Stimulated activated CD4-positive, alpha-beta T cell treated with anti-CD3 and anti-CD28 coated beads, Interleukin-4, amount 100 ng/mL, for 1 hour (primary cell): Measurements from ENCODE around the gene TRMT2B.
"Not testable (repeated sequence)": the region's sequence is repeated elsewhere in the genome, so short reads cannot be mapped to it uniquely, and the experiment has no call there.

ENCODE experiments used
- DNase-seq: peaks from one replicate; pipeline ENCODE4 v3.0.0-alpha.2; 2020

The TRMT2B gene

DNA sequence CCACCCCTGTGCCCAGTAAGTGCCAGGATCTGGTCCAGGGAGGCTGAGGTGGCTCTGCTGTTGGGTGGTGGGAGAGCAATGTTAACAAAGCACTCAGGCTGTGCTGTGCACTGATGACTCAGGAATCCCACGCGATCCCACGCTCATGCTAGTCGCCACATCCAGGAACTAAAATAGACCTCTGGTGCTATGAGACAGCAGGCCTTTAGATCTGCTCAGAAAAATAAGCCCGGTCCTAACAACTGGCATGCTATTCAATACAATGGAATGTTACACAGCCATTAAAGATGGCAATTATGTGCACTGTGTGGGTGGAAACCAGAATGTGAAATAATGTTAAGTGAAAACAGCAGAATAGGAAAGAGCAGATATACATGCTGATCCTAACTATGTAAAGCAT lies 56.4 kb downstream of the TRMT2B start:
- DNase-seq = peak; percentile 9

DNA sequence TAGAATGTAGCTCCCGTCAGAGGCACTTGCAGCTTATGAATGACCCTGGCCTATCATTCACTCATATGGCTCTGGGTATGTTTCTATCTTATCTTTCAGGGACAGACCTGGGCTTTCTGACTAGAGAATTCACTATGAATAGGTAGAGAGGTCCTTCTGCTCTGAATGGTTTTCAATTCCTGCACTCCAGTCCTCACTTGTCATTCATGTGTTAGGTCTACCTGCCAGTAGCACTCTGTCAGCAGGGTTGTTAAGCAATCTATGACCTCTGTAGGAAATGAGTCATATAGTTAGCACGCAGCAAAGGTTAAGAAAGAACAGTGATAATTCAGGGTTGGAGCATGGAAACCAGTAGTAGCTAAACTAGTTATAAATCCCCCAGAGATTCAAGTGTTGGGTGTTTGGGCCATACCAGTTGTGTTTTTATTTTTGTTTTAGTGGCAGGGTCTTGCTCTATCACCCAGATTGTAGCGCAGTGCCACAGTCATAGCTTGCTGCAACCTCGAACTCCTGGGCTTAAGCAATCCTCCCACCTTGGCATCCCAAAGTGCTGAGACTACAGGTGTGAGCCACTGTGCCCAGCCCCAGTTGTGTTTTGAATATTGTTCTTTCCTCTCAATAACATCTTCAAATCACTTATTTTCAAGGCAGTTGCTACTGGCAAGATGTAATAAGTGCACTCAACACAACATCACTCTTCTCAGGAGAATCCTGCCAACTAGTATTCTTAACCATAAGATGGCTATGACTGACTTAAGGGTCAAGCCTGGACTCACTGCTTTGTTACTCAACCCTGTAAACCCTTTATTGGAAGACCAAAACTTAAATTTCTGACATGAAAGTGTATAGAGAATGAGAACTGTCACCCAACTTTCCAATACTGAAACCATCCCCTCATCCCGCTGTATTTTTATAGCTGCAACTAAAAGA lies 57.3 kb downstream of the TRMT2B start:
- DNase-seq = no peak

DNA sequence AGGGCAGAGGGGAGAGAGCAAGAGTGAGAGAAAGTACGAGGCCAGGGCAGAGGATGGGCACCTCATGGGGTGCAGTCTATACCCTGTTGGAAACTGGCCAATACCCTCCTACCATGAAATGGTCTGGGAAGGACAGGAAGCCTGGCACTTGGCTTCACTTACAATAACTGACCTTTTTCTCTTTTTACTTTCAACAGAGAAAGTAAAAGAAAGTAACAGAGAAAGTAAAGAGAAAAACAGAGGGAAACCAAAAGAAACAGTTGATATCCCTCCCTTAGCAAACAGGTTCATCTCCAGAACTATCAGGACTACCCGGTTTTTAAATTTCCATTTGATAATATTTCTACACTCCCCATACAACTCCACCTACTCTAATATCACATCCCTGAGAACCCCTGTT lies 61.8 kb downstream of the TRMT2B start:
- DNase-seq = no peak

DNA sequence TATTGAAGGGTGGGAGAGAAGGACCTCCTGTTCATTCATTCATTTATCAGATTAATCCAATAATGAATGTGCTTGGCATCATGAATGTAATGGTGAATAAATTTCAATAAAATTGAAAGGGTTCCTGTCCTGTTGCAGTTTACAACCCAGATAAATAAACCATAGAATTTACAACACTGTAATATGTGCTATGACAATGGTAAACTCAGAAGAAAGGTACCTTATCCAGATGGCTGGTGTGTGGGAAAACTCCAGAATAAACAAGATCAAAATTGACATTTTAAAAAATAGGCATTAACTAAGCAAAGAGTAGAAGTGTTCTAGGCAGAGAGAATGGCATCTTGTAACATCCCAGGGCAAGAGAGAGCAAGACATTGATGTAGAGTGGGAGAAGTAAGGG lies 67.1 kb downstream of the TRMT2B start:
- no peak for DNase-seq

DNA sequence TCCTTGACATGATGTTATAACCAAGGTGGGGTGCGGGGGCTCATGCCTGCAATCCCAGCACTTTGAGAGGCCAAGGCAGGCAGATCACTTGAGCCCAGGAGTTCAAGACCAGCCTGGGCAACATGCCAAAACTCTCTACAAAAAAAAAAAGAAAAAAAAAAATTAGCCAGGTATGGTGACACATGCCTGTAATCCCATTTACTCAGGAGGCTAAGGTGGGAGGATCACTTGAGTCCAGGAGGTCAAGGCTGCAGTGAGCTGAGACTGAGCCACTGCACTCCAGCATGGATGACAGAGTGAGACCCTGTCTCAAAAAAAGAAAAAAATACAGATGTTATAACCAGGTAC lies 70.4 kb downstream of the TRMT2B start:
- not testable (repeated sequence) for DNase-seq

DNA sequence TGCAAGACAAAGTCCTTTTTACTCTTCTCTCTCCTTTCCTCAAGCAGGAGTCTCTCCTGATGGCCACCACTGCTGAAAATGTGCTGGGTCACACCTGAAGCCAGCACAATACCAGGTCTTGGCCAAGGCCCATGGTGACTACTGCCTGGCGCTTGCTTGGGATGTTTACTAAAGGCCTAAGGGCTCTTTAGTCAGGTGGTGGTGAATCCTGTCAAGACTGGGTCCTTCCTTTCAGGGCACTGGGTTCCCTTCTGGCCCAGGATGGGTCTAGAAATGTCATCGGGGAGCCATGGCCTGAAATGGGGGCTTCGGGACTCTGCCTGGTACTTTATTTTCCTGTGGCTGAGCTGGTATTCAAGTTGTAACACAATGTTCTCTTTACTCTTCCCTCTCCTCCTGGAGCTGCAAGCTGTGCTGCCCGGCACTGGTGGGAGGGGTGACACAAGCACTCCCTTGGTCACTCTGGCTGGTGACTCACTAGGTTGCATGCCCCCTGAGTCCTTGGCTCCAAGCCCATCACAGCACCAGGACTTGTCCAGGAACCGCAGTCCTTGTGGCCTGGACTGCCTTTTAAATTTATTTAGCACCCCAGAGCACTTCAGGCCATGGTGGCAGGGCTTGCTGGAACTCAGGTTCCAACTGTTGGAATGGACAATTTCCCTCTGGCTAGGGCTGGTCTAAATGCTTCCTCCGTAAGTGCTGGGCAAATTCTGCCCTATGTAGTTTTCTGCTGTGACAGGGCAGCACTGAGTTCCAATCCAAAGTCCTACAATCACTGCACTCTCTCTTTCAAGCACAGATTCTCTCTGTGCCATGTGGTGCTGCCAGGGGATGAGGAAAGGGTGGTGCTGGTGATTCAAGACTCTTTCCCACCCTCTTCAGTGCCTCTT lies 71.1 kb downstream of the TRMT2B start:
- no peak for DNase-seq

DNA sequence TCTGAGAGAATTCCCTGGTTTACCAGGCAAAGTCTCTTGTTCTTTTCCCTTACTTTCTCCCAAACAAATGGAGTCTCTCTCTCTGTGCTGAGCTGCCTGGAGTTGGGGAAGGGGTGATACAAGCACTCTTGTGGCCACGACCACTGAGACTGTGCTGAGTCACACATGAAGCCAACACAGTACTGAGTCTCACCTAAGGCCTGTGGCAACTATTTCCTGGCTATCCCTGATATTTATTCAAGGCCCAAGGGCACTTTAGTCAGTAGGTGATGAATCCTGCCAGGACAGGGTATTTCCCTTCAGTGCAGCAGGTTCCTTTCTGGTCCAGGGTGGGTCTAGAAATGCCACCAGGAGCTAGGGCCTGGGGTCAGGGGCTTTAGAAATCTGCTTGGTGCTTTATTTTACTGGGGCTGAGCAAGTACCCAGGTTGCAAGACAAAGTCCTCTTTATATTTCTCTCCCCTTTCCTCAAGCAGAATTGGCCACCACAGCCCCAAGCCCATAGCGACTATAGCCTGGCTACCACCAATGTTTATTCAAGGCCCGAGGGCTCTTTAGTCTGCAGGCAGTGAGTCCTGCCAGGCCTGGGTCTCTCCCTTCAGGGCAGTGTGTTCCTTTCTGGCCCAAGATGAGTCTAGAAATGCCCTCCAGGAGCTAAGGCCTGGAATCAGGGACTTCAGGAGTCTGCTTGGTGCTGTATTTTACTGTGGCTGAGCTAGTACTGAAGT lies 71.9 kb downstream of the TRMT2B start:
- no peak for DNase-seq

DNA sequence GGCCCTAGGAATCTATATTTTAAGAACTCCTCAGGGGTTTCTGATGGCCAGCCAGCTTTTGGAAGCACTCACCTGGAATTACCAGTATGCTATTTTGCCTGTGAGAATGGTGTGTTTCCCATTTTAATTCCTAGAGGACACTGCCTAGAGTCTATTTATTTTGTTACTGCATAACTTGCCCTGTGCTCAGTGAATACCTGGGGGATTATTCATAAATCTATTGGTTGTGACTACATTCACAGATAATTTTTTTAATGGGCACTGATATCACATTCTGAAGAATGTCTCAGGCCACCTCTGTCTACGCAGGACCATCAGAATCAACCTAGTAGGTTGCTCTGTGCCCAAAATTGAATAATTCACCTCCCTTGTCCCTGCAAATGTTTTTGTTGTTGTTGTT lies 75.7 kb downstream of the TRMT2B start:
- DNase-seq = no peak

DNA sequence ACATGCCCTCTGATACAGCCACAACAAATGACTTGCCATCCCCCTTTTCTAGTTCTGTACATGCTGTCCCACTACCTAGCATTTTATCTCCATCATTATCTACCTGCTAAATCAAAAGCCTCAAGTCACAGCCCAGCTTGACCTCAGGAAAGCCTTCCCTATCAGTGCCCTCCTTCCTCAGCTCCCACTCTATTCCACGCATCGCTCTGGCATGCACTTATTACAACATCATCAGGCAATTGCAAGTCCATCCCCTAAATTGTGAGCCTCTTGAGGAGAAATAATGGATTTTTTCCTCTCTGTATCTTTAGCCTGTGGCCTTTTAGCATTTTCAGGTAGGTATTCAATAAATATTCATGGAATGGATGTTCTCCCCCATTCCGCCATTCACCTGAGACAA lies 76.7 kb downstream of the TRMT2B start:
- DNase-seq = no peak

DNA sequence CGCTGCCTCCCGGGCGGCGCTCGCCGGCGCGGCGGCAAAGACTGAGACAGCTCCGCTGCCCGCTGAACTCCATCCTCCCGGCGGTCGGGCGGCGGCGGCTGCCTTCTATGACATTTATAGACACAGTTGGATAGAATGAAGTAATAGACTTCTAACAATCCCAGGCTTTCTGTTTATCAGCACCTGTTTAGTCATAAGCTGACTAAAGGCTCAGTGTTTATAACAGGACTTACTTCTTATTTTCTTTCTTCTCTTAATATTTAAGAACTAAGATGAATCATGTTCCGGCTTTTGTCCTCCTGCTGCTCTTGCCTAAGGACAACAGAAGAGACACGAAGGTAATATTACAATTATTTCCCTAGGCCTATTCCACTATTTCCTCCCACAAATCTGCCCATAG lies 78.5 kb downstream of the TRMT2B start:
- no peak for DNase-seq

DNA sequence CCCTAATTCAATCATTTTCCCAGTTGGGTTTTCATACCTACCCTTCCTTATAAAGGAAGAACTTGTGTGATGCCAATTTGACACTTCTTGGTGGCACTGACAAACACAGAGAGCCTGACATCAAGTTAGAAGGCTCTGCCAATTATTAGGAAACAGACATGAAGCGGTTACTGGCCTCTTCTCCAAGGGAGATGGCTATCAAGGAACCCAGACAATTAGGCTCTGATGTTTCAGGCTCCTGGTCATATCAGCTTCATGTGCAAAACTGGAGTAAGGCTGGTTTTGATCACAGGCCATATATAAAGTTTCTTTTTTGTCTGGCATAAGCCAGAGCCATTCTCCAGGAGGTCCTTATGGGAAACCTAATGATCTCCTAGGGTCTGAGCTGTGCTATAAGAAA lies 82.0 kb downstream of the TRMT2B start:
- DNase-seq = no peak

DNA sequence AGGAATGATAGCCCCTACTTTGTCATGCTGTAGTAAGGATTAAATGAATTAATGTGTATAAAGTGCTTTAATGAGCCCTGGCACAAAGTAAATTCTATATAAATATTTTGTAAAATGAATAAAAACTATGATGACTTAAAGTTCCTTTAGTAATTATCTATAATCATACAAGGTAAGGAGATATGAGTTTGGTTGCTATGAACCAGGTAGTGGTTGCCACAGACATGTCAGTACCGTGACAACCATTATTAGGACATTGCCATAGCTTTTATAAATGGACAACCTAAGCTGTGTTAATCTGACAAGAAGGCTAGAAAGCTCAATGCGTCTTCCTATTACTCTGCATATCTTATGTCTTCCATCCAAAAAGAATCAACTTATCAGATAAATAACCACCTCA lies 82.5 kb downstream of the TRMT2B start, which contains the start of gene ARL13A:
Gene ARL13A, plus strand, starts transcription at position 301 of the 400 bp plus-strand sequence. CDS start 3,982 bp downstream, outside the sequence.
- DNase-seq = no peak

DNA sequence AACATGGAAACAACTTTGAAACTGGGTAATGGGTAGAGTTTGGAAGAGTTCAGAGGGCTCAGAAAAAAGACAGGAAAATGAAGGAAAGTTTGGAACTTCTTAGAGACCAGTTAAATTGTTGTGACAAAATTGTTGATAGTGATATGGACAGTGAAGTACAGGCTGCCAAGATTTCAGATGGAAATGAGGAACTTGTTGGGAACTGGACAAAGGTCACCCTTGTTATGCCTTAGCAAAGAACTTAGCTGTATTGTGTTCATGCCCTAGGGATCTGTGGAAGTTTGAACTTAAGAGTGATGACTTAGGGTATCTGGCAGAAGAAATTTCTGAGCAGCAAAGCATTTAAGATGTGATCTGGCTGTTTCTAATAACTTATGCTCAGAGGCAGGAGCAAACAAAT lies 87.5 kb downstream of the TRMT2B start:
- no peak for DNase-seq

DNA sequence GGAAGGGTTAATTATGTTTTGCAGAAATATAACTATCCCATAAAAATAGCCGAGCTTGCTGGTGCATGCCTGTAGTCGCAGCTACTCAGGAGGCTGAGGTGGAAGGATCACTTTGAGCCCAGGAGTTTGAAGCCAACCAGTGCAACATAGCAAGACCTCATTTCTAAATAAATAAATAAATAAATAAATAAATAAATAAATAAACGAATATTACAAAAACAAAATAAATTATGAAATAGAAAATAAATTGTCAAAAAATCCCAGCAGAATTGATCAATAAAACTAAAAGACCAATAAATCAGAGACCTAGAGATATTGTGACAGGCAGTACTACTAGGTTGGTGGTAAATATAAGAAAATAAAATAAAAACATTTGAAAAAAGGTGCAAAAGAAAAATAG lies 89.1 kb downstream of the TRMT2B start:
- DNase-seq = no peak
